ENCODE measurements around the gene ACO2. TPM values are rescaled to one million over a fixed set of nuclear protein-coding genes. Genes with fewer than 3 reads are reported as not detected.

Gene ACO2
- total and polyA plus RNA-seq, 2 of the 13 experiments (the other 11 are each of a cell fraction or from before 2014, with no cell fraction given) = 19.2 to 45.6 TPM

- no peak for TF ChIP-seq ZNF331 (CRISPR knock-in tag; IDR thresholded peaks at IDR 0.05)
- TF ChIP-seq ZNF792 (CRISPR knock-in tag; IDR thresholded peaks at IDR 0.05) = no peak
- TF ChIP-seq TCF12 (IDR thresholded peaks at IDR 0.05) = no peak
- TF ChIP-seq TCF12 (CRISPR knock-in tag; IDR thresholded peaks at IDR 0.05) = no peak
- TF ChIP-seq ZNF773 (CRISPR knock-in tag; IDR thresholded peaks at IDR 0.05; ENCODE audit: borderline replicate concordance) = no peak
- TF ChIP-seq MYNN (CRISPR knock-in tag; IDR thresholded peaks at IDR 0.05; ENCODE audit: low read depth) = no peak
- no peak for TF ChIP-seq ZNF136 (CRISPR knock-in tag; IDR thresholded peaks at IDR 0.05; ENCODE audit: low read depth)
- no peak for TF ChIP-seq ZNF12 (CRISPR knock-in tag; IDR thresholded peaks at IDR 0.05)
- TF ChIP-seq, protein P1, sequence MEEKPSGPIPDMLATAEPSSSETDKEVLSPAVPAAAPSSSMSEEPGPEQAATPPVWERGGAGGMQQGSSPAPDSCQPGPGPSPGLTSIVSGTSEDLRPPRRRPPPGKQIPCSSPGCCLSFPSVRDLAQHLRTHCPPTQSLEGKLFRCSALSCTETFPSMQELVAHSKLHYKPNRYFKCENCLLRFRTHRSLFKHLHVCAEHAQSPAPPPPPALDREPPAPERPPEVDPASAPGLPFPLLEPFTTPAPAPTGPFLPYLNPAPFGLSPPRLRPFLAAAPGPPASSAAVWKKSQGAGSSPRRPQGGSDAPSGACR (CRISPR knock-in tag; IDR thresholded peaks at IDR 0.05) = no peak
- no peak for TF ChIP-seq ZBTB42 (CRISPR knock-in tag; IDR thresholded peaks at IDR 0.05)
- TF ChIP-seq, protein P2, sequence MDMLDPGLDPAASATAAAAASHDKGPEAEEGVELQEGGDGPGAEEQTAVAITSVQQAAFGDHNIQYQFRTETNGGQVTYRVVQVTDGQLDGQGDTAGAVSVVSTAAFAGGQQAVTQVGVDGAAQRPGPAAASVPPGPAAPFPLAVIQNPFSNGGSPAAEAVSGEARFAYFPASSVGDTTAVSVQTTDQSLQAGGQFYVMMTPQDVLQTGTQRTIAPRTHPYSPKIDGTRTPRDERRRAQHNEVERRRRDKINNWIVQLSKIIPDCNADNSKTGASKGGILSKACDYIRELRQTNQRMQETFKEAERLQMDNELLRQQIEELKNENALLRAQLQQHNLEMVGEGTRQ (IDR thresholded peaks at IDR 0.05; ENCODE audit: low read depth, low read length) = no peak
- TF ChIP-seq, protein P2 (CRISPR knock-in tag; IDR thresholded peaks at IDR 0.05; ENCODE audit: borderline replicate concordance) = no peak
- TF ChIP-seq PHF5A (CRISPR knock-in tag; IDR thresholded peaks at IDR 0.05; ENCODE audit: low read depth, unreplicated experiment) = no peak
- no peak for TF ChIP-seq ZNF576 (CRISPR knock-in tag; IDR thresholded peaks at IDR 0.05)
- no peak for TF ChIP-seq ZNF569 (CRISPR knock-in tag; IDR thresholded peaks at IDR 0.05; ENCODE audit: borderline replicate concordance)
- TF ChIP-seq ZNF275 (CRISPR knock-in tag; IDR thresholded peaks at IDR 0.05; ENCODE audit: borderline replicate concordance) = no peak
- TF ChIP-seq ZNF451 (CRISPR knock-in tag; IDR thresholded peaks at IDR 0.05) = 0 out of 2 replicates have a peak, but pooled peaks have one; percentile 25
- no peak for TF ChIP-seq THAP11 (CRISPR knock-in tag; IDR thresholded peaks at IDR 0.05)
- TF ChIP-seq RARG (CRISPR knock-in tag; IDR thresholded peaks at IDR 0.05; ENCODE audit: low read depth) = no peak
- TF ChIP-seq AKAP8 (CRISPR knock-in tag; IDR thresholded peaks at IDR 0.05) = no peak
- TF ChIP-seq HNRNPUL1 (IDR thresholded peaks at IDR 0.05; ENCODE audit: low read depth, low read length) = no peak
- 0 out of 2 replicates have a peak, but pooled peaks have one; percentile 16 for TF ChIP-seq RAD21 (CRISPR knock-in tag; IDR thresholded peaks at IDR 0.05)
- no peak for TF ChIP-seq ZNF230 (CRISPR knock-in tag; IDR thresholded peaks at IDR 0.05)
- TF ChIP-seq, protein P3, sequence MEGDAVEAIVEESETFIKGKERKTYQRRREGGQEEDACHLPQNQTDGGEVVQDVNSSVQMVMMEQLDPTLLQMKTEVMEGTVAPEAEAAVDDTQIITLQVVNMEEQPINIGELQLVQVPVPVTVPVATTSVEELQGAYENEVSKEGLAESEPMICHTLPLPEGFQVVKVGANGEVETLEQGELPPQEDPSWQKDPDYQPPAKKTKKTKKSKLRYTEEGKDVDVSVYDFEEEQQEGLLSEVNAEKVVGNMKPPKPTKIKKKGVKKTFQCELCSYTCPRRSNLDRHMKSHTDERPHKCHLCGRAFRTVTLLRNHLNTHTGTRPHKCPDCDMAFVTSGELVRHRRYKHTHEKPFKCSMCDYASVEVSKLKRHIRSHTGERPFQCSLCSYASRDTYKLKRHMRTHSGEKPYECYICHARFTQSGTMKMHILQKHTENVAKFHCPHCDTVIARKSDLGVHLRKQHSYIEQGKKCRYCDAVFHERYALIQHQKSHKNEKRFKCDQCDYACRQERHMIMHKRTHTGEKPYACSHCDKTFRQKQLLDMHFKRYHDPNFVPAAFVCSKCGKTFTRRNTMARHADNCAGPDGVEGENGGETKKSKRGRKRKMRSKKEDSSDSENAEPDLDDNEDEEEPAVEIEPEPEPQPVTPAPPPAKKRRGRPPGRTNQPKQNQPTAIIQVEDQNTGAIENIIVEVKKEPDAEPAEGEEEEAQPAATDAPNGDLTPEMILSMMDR (CRISPR knock-in tag; IDR thresholded peaks at IDR 0.05) = peak; percentile 92
- no peak for TF ChIP-seq CENPT (CRISPR knock-in tag; IDR thresholded peaks at IDR 0.05; ENCODE audit: low read depth)
Observed at GRCh38 chr22:41532908-41533825, 64.2 kb downstream of the ACO2 start (continued).

All from HepG2 (cell line).